HepG2 (cell line): ENCODE measurements around the gene LAMA5. TPM values are rescaled to one million over a fixed set of nuclear protein-coding genes. Genes with fewer than 3 reads are reported as not detected.

ENCODE experiments used
- CREB1 ChIP-seq, 2 experiments: fragments of 450-650 bp in 1 of 2; IDR thresholded peaks; 2 replicates each; pipeline ENCODE4 v1.6.1; 2016 to 2017; ENCODE audit warnings: control low read depth in 1 of 2, mild to moderate bottlenecking in 1 of 2, missing compliant biosample characterization in 1 of 2, missing genetic modification characterization in 1 of 2
- DNMT1 ChIP-seq: sonication (generic); formaldehyde crosslinking; IDR thresholded peaks from 2 replicates; pipeline ENCODE4 v1.5.1; 2020; ENCODE audit warnings: mild to moderate bottlenecking, missing genetic modification reagents
- FOSL1 ChIP-seq: sonication (generic); formaldehyde crosslinking; IDR thresholded peaks from 2 replicates; pipeline ENCODE4 v1.9.0; 2021; ENCODE audit warnings: missing genetic modification reagents, borderline replicate concordance
- HCFC1 ChIP-seq: fragments of 150-350 bp; IDR thresholded peaks from 2 replicates; pipeline ENCODE4 v1.6.1; 2014; ENCODE audit warnings: low read depth, low read length
- HDAC1 ChIP-seq: sonication (generic); formaldehyde crosslinking; IDR thresholded peaks from 2 replicates; pipeline ENCODE4 v1.5.1; 2020; ENCODE audit warnings: mild to moderate bottlenecking, missing genetic modification reagents
- JUNB ChIP-seq: sonication (generic); formaldehyde crosslinking; IDR thresholded peaks from 2 replicates; pipeline ENCODE4 v1.8.0; 2022; ENCODE audit warnings: missing genetic modification reagents, mild to moderate bottlenecking, borderline replicate concordance
- KDM2A ChIP-seq: sonication (generic); formaldehyde crosslinking; IDR thresholded peaks from 2 replicates; pipeline ENCODE4 v1.4.0; 2020; ENCODE audit warnings: low read depth, missing genetic modification reagents, borderline replicate concordance
- MAFF ChIP-seq: IDR thresholded peaks from 2 replicates; pipeline ENCODE4 v1.6.1; 2011; ENCODE audit warnings: low read depth, low read length, improper control_type of control experiment
- MEIS1 ChIP-seq: sonication (generic); formaldehyde crosslinking; IDR thresholded peaks from 2 replicates; pipeline ENCODE4 v1.9.0; 2021; ENCODE audit warnings: mild to moderate bottlenecking, missing genetic modification reagents, moderate library complexity, borderline replicate concordance
- MTF2 ChIP-seq: sonication (generic); formaldehyde crosslinking; IDR thresholded peaks from 2 replicates; pipeline ENCODE4 v1.5.0; 2020; ENCODE audit warnings: missing genetic modification reagents, borderline replicate concordance
- NFATC3 ChIP-seq: sonication (generic); formaldehyde crosslinking; IDR thresholded peaks from 2 replicates; pipeline ENCODE4 v1.5.1; 2020; ENCODE audit warnings: mild to moderate bottlenecking, missing genetic modification reagents
- NR1H2 ChIP-seq: sonication (generic); formaldehyde crosslinking; IDR thresholded peaks from 2 replicates; pipeline ENCODE4 v1.8.1; 2022; ENCODE audit warnings: low read depth, missing genetic modification reagents, borderline replicate concordance
- RAD21 ChIP-seq: fragments of 450-650 bp; formaldehyde crosslinking; IDR thresholded peaks from 2 replicates; pipeline ENCODE4 v1.5.0; 2020; ENCODE audit warnings: mild to moderate bottlenecking
- RAD51 ChIP-seq: fragments of 450-650 bp; IDR thresholded peaks from 2 replicates; pipeline ENCODE4 v1.6.1; 2016; ENCODE audit warnings: borderline replicate concordance
- SOX6 ChIP-seq, 2 experiments: fragments of 450-650 bp in 1 of 2; sonication (generic) in 1 of 2; formaldehyde crosslinking in 1 of 2; IDR thresholded peaks; 2 replicates each; pipeline versions ENCODE4 v1.4.0 to v1.6.1; 2017 to 2020; ENCODE audit warnings: antibody characterized with exemption in 1 of 2, mild to moderate bottlenecking in 1 of 2, missing genetic modification reagents in 1 of 2
- THRA ChIP-seq: sonication (generic); formaldehyde crosslinking; IDR thresholded peaks from 2 replicates; pipeline ENCODE4 v1.4.0; 2020; ENCODE audit warnings: missing genetic modification reagents, borderline replicate concordance
- TOE1 ChIP-seq: sonication (generic); formaldehyde crosslinking; IDR thresholded peaks from 2 replicates; pipeline ENCODE4 v1.4.0; 2020; ENCODE audit warnings: mild to moderate bottlenecking, missing genetic modification reagents
- YY1 ChIP-seq: IDR thresholded peaks from 2 replicates; pipeline ENCODE4 v1.6.1; 2011; ENCODE audit warnings: low read length, low read depth, moderate library complexity, mild to moderate bottlenecking; ENCODE audit not compliant: insufficient read depth, insufficient replicate concordance
- ZNF280D ChIP-seq: sonication (generic); formaldehyde crosslinking; IDR thresholded peaks from 2 replicates; pipeline ENCODE4 v1.5.1; 2020; ENCODE audit warnings: mild to moderate bottlenecking, missing genetic modification reagents
- ZNF510 ChIP-seq: sonication (generic); formaldehyde crosslinking; IDR thresholded peaks from 2 replicates; pipeline ENCODE4 v1.4.0; 2020; ENCODE audit warnings: low read depth, mild to moderate bottlenecking, missing genetic modification reagents
- ZNF564 ChIP-seq: sonication (generic); formaldehyde crosslinking; IDR thresholded peaks from 2 replicates; pipeline ENCODE4 v1.8.1; 2023; ENCODE audit warnings: mild to moderate bottlenecking, missing genetic modification reagents
- ZNF614 ChIP-seq: IDR thresholded peaks from 2 replicates; pipeline ENCODE4 v1.6.1; 2018; ENCODE audit warnings: missing biosample characterization, missing genetic modification reagents, inconsistent platforms, borderline replicate concordance
- ZNF7 ChIP-seq: IDR thresholded peaks from 2 replicates; pipeline ENCODE4 v1.6.1; 2016; ENCODE audit warnings: missing biosample characterization, missing genetic modification reagents
- ZNF737 ChIP-seq: sonication (generic); formaldehyde crosslinking; IDR thresholded peaks from 2 replicates; pipeline ENCODE4 v1.5.0; 2020; ENCODE audit warnings: missing genetic modification reagents, mild to moderate bottlenecking, borderline replicate concordance
- polyA plus RNA-seq, 8 experiments: library from polyadenylated mRNA; depleted of rRNA in 3 of 8; stranded (reverse) in 7 of 8; unstranded in 1 of 8; fragments of >200 nt; fragmentation: Illumina TruSeq in 4 of 8; extraction: Trizol in 4 of 8; gene quantifications; 2 replicates each; pipeline versions ENCODE4 v1.2.1 to v1.2.3, GENCODE V29; 2011 to 2016; ENCODE audit warnings: low read depth in 4 of 8, missing spikeins in 1 of 8, mixed read lengths in 1 of 8; ENCODE audit not compliant: insufficient read depth in 1 of 8
- total RNA-seq, 5 experiments: library from RNA; depleted of rRNA; stranded (reverse); fragments of >200 nt; fragmentation: Illumina TruSeq; extraction: Trizol; gene quantifications; 2 replicates each; pipeline ENCODE4 v1.2.3, GENCODE V29; 2016; ENCODE audit warnings: low read depth in 1 of 5

LAMA5 gene
- total and polyA plus RNA-seq, 2 of the 13 experiments (the other 11 are each of a cell fraction or from before 2014, with no cell fraction given) = 21.0 to 44.7 TPM

DNA sequence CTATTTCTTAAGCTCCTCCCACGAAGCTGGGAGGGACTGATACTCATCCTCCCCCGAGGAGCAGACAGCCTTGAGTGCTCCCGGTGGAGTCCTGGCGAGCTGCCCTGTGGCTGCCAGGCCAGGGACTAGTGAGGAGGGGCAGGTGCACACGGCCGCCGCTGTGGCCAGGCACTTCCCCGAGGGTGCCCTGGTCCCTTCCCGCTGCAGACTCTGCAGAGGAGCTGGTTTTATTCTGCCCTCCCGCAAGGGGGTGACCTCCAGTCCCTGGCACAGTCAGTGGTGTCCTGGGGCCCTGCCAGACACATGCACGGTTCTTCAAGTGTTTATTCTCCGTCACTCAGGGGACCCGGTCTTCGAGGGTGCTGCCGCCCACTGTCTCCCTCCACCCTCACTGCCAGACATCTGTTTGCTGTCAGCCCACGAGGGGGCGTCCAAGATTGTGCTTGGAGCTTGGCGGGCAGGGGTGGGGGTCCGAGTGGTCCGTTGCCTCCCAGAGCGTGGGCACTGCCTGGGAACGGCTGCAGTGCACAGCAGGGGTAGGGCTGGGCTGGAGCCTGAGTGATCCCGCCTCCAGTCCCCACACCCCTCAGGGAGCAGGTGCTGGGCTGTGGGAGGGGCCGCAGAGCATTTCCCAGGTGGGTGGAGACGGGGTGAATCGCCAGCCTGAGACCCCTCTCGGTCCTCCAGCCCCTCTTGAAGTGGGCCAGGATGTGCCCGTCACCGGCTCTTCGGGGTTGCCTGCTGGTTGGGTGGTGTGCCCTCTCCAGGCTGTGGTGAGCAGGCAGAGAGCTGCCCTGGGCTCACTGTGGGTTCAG lies 43.0 kb upstream of the LAMA5 start (continued):
- no peak; the same call in 1 of the 2 replicates for TF ChIP-seq ZNF614 (CRISPR knock-in tag)
- TF ChIP-seq RAD21 = peak; percentile 61
- 0 out of 2 replicates have a peak, but pooled peaks have one; percentile 72 for TF ChIP-seq ZNF510 (CRISPR knock-in tag)
- TF ChIP-seq ZNF737 (CRISPR knock-in tag) = 0 out of 2 replicates have a peak, but pooled peaks have one; percentile 70
- TF ChIP-seq NFATC3 (CRISPR knock-in tag) = no peak
- TF ChIP-seq ZNF7 (CRISPR knock-in tag) = no peak
- no peak for TF ChIP-seq FOSL1
- TF ChIP-seq JUNB (CRISPR knock-in tag) = no peak
- peak; percentile 38; the same call in 1 of the 2 replicates for TF ChIP-seq HDAC1
- peak; percentile 60 for TF ChIP-seq KDM2A (CRISPR knock-in tag)
- TF ChIP-seq MAFF = no peak
- peak; percentile 47; the same call in 1 of the 2 replicates for TF ChIP-seq THRA (CRISPR knock-in tag)
- TF ChIP-seq NR1H2 (CRISPR knock-in tag) = 0 out of 2 replicates have a peak, but pooled peaks have one; percentile 46
- no peak; the same call in 1 of the 2 replicates for TF ChIP-seq MTF2 (CRISPR knock-in tag)
- no peak for TF ChIP-seq RAD51
- peak; percentile 69; the same call in 1 of the 2 replicates for TF ChIP-seq ZNF564 (CRISPR knock-in tag)
- TF ChIP-seq TOE1 (CRISPR knock-in tag) = no peak; the same call in 1 of the 2 replicates
- no peak for TF ChIP-seq CREB1 (IDR thresholded peaks at IDR 0.05)
- TF ChIP-seq CREB1 (CRISPR knock-in tag; IDR thresholded peaks at IDR 0.05) = no peak
- TF ChIP-seq YY1 = peak; percentile 6
- no peak for TF ChIP-seq SOX6 (IDR thresholded peaks at IDR 0.05)
- TF ChIP-seq SOX6 (CRISPR knock-in tag; IDR thresholded peaks at IDR 0.05) = peak; percentile 54; the same call in 1 of the 2 replicates
- TF ChIP-seq ZNF280D (CRISPR knock-in tag) = no peak
- TF ChIP-seq MEIS1 (CRISPR knock-in tag) = peak; percentile 70; the same call in 1 of the 2 replicates
- TF ChIP-seq DNMT1 (CRISPR knock-in tag) = no peak
- 0 out of 2 replicates have a peak, but pooled peaks have one; percentile 14 for TF ChIP-seq HCFC1
